Psoas muscle (tissue), 8 donors: ENCODE measurements around the gene TBRG1. TPM values are rescaled to one million over a fixed set of nuclear protein-coding genes. Genes with fewer than 3 reads are reported as not detected.
A peak's percentile ranks its signal among the peaks of the same experiment; 100 is the strongest.

ENCODE experiments used
- ATAC-seq, 4 donors: fragments of 200-7000 bp; cut with Tn5 transposase; one replicate each; pipeline ENCODE4 v1.9.1; 2020; ENCODE audit warnings: moderate library complexity in 3 of 4, mild to moderate bottlenecking in 2 of 4
- DNase-seq, 2 donors: peaks; one replicate each; pipeline ENCODE4 v3.0.0-alpha.2; 2020
- H3K27ac ChIP-seq: fragments of 200-600 bp; one replicate; pipeline ENCODE4 v1.8.0; 2022
- H3K27me3 ChIP-seq, 3 donors: fragments of 200-600 bp in 1 of 3; one replicate each; pipeline versions ENCODE4 v1.6.1 to v1.8.0; 2013 to 2022; ENCODE audit warnings: low read length in 2 of 3, mild to moderate bottlenecking in 2 of 3, moderate library complexity in 1 of 3; ENCODE audit not compliant: insufficient read depth in 3 of 3
- H3K36me3 ChIP-seq, 2 donors: fragments of 200-600 bp in 1 of 2; one replicate each; pipeline versions ENCODE4 v1.6.1 to v1.8.0; 2013 to 2022; ENCODE audit warnings: low read depth in 1 of 2, mild to moderate bottlenecking in 1 of 2, moderate library complexity in 1 of 2; ENCODE audit not compliant: insufficient read depth in 1 of 2
- H3K4me1 ChIP-seq: fragments of 200-600 bp; one replicate; pipeline ENCODE4 v1.8.0; 2022
- H3K4me3 ChIP-seq: fragments of 200-600 bp; one replicate; pipeline ENCODE4 v1.8.0; 2022; ENCODE audit warnings: mild to moderate bottlenecking
- H3K9me3 ChIP-seq: fragments of 200-600 bp; one replicate; pipeline ENCODE4 v1.8.0; 2022
- WGBS, 3 donors: extraction: QIAGEN DNeasy Blood & Tissue Kit; methylation state at CpG; one replicate each; pipeline versions ENCODE4 v1.1.6 to v1.1.7; 2013; 5-methylcytosine and 5-hydroxymethylcytosine counted together
- intact Hi-C, 2 donors: fragments of 100-400 bp; cut with DNase I; formaldehyde crosslinking; loops; one replicate each; pipeline versions ENCODE4 v1.11.0 to v1.14.2; 2022
- polyA plus RNA-seq, 3 donors: library from polyadenylated mRNA; stranded (reverse); fragments of 200-250 nt; gene quantifications; one replicate each; pipeline ENCODE4 v1.2.3, GENCODE V29; 2013
- total RNA-seq, 4 donors: library from RNA; stranded (reverse); fragmentation: NEBNext Ultra II Directional in 2 of 4; extraction: Animal tissue kit (Norgen Biotek cat#: 25700) in 2 of 4; gene quantifications; one replicate each; pipeline versions ENCODE4 v1.2.1 to v1.2.4, GENCODE V29; 2021 to 2023
- TF ChIP-seq, protein P1 (sequence below): fragments of 200-600 bp; IDR thresholded peaks from one replicate; pipeline ENCODE4 v1.8.0; 2022; ENCODE audit warnings: antibody characterized with exemption
- donor health status: healthy with polysubstance abuse.
- donor health status: DM: no; HTN: no; CAD: no; lungs with moderate emphysema.
- donor health status: Bipolar disorder and iron deficiency.
- donor health status: healthy.
- donor health status: DM: yes; HTN: yes; CAD: no.
- donor health status: DM: no; HTN: no; CAD: no.
- donor health status: DM: no; HTN: no; CAD: no.
- donor health status: DM: yes; HTN: yes; CAD: no.

The TBRG1 gene
- total and polyA plus RNA-seq, 7 donors, result 24.2 to 99.3 (median 30.5) TPM

DNA sequence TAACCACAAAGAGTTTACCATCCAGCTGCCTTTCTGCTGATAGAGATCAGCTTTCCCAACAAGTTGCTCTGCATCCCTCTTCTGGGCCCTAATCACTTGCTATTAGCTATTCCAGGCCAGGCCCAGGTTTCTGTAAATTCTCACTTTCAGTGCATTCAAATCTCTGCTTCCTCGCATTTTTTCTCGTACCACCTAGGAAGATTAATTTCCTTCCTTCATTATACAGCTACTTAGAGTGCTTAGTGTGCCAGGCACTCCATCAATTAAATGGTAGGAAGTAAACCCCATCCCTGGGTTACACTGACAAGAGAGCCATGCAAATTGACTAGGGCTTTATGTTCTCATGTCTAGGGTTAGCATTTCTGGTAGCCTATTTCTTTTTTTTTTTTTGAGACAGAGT is 41.2 kb downstream of the TBRG1 start:
- Histone ChIP-seq H3K4me3 (no peak overlapping the region), H3K27ac (no peak overlapping the region), H3K27me3 (no peaks in the 10 kb centered on the region), H3K9me3 (no peaks in the 10 kb centered on the region), H3K4me1 (no peaks in the 10 kb centered on the region), H3K36me3 (peaks cover 2 to 43% of the 10 kb centered on the region in 2 donors)
- no peak for ATAC-seq
- WGBS, 3 donors, result 82 to 93% (median 90%) methylated on average over 2 of the region's 2 CpGs
- TF ChIP-seq, protein P1, sequence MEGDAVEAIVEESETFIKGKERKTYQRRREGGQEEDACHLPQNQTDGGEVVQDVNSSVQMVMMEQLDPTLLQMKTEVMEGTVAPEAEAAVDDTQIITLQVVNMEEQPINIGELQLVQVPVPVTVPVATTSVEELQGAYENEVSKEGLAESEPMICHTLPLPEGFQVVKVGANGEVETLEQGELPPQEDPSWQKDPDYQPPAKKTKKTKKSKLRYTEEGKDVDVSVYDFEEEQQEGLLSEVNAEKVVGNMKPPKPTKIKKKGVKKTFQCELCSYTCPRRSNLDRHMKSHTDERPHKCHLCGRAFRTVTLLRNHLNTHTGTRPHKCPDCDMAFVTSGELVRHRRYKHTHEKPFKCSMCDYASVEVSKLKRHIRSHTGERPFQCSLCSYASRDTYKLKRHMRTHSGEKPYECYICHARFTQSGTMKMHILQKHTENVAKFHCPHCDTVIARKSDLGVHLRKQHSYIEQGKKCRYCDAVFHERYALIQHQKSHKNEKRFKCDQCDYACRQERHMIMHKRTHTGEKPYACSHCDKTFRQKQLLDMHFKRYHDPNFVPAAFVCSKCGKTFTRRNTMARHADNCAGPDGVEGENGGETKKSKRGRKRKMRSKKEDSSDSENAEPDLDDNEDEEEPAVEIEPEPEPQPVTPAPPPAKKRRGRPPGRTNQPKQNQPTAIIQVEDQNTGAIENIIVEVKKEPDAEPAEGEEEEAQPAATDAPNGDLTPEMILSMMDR, result no peak
- intact Hi-C loops, result loop anchor here in 1 of 2 donors (10.0 kb wide), 1 partner anchor 1211 kb away; no protein-coding TSS in a partner anchor
- DNase-seq, result no peak

DNA sequence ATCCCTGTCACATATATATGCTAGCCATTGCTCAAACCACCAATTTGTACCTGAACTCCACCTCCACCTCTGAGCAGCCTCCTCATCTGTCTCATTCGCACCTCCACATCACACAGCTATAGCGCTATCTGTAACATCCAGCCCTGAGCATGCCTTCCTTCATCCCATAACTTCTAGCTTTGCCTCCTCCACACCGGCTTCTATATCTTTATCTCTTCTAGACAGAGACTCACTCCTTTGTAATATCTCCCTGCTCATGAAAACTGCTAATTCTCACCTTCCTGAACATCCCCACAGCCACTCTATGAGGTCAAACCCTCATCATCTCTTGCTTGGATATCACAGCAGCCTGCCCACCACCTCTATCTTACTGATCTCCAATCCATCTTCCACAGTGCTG is 44.9 kb downstream of the TBRG1 start:
- DNase-seq, result no peak
- no peak overlapping the region for H3K4me3 ChIP-seq
- peaks cover 0 to 35% of the 10 kb centered on the region in 2 donors for H3K36me3 ChIP-seq
- H3K27me3 ChIP-seq, result no peaks in the 10 kb centered on the region
- intact Hi-C loops, result loop anchor here in 1 of 2 donors (10.0 kb wide), 1 partner anchor 1207 kb away; no protein-coding TSS in a partner anchor
- 89 to 96% (median 90%) methylated on average over 3 of the region's 3 CpGs for WGBS, 3 donors
- TF ChIP-seq, protein P1, result no peak
- H3K9me3 ChIP-seq, result no peaks in the 10 kb centered on the region
- peaks cover 1% of the 10 kb centered on the region for H3K4me1 ChIP-seq
- no peak for ATAC-seq
- no peak overlapping the region for H3K27ac ChIP-seq

- Histone ChIP-seq H3K4me3 (no peak overlapping the region), H3K27me3 (no peaks in the 10 kb centered on the region), H3K27ac (no peak overlapping the region), H3K36me3 (peaks cover 0 to 25% of the 10 kb centered on the region in 2 donors), H3K4me1 (peaks cover 7% of the 10 kb centered on the region), H3K9me3 (no peaks in the 10 kb centered on the region)
- DNase-seq, result no peak
- WGBS, 3 donors, result 23 to 27% (median 26%) methylated on average over 8 of the region's 8 CpGs
- intact Hi-C loops, result loop anchor here (1.0 to 10.0 kb wide), 4 partner anchors 94 to 1206 kb away; no protein-coding TSS in a partner anchor
- ATAC-seq, result peak in 2 of 4 donors; percentile 47 to 49
- TF ChIP-seq, protein P1, result peak; percentile 83
These were observed 46.5 kb downstream of the TBRG1 start for GRCh38 chr11:124669193-124669592.

DNA sequence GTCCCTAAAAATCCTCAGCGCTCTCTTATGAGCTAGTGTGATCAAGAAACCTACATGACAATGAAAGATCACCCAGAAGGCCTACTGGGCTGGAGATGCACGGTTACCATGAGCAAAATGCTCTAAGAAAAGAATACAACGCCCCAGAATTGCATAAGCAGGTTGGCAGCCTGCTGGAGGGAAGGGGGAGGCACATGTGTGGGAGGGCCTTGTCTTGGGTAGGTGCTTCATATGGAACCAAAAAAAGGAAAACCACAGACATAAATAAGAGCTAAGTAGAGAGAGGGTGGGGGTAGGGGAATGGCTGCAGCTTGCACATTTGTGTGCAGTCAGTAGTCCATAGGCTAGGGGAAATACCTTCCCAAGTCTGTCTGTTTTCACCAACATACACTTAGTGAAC is 48.1 kb downstream of the TBRG1 start:
- WGBS, 3 donors, result 38 to 48% (median 47%) methylated on average over 3 of the region's 3 CpGs
- no peak overlapping the region for H3K4me3 ChIP-seq
- no peak overlapping the region for H3K27ac ChIP-seq
- TF ChIP-seq, protein P1, result no peak
- no peaks in the 10 kb centered on the region for H3K27me3 ChIP-seq
- no peak for DNase-seq
- intact Hi-C loops, result loop anchor here in 1 of 2 donors (5.0 kb wide), 1 partner anchor 92 kb away; the partner anchor contains the start of gene ESAM
- H3K9me3 ChIP-seq, result no peaks in the 10 kb centered on the region
- peaks cover 14% of the 10 kb centered on the region for H3K4me1 ChIP-seq
- H3K36me3 ChIP-seq, result peaks cover 0 to 24% of the 10 kb centered on the region in 2 donors
- no peak for ATAC-seq
